Measurements from ENCODE around the gene MAT1A. TPM values are rescaled to one million over a fixed set of nuclear protein-coding genes. Genes with fewer than 3 reads are reported as not detected.
A peak's percentile ranks its signal among the peaks of the same experiment; 100 is the strongest.

Gene MAT1A
- total and polyA plus RNA-seq, 9 of the 15 experiments (the other 6 are each of a cell fraction or from before 2014, with no cell fraction given) = 0.03 to 0.30 (median 0.11) TPM; not detected in 2

DNA sequence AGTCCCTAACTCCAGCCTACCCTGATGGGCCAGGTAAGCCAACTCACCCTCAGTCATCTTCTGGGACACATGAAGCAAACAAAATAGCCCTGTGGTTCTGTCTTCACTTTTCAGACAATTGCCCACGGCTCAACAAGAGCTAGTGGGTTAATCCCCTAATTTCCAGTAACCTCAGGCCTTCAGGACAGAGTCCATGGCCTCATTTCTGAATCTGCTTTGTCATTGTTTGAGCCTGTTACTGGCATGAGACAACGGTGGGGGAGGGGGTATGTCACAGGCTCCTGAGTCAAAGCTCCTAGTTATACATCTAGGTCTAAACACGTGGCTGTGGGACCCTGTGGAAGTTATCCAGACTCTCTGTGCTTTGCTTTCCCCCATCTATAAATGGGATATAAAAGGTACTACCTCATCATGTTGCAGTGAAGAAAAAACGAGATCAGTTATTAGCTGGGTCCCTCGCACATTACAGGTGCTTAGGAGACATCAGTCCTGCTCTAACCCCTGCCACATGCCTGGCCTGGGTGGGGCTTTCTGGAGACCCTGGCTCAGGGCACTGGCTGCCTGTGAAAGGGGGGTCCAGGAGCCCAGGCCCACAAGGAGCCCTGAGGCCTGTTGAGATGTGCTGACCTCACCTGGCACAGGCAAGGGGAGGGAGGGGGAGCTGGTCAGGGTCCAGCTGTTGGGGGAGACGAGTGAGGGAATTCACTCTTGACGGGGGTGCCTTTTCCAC is 16.5 kb downstream of the MAT1A start (continued):
- peak in 1 of 3 experiments; percentile 39 for TF ChIP-seq YY1 (IDR thresholded peaks at IDR 0.05; ENCODE audit: borderline replicate concordance in 1 of 3, control insufficient read depth in 1 of 3, extremely low read depth in 1 of 3, insufficient read depth in 3 of 3, insufficient read length in 1 of 3, insufficient replicate concordance in 2 of 3, low read depth in 1 of 3, low read length in 2 of 3)
- peak; percentile 92 for TF ChIP-seq ZNF316 (IDR thresholded peaks at IDR 0.05)
- peak; percentile 56; the same call in 1 of the 2 replicates for TF ChIP-seq ZNF175 (CRISPR knock-in tag; IDR thresholded peaks at IDR 0.05; ENCODE audit: low read depth)
- no peak for TF ChIP-seq NR4A1 (CRISPR knock-in tag; IDR thresholded peaks at IDR 0.05)
- TF ChIP-seq NR4A1 (tag; IDR thresholded peaks at IDR 0.05) = peak; percentile 74
- TF ChIP-seq SAP30 (IDR thresholded peaks at IDR 0.05; ENCODE audit: borderline replicate concordance, insufficient read depth, low read depth, low read length, poor library complexity, severe bottlenecking) = no peak
- TF ChIP-seq, protein P1, sequence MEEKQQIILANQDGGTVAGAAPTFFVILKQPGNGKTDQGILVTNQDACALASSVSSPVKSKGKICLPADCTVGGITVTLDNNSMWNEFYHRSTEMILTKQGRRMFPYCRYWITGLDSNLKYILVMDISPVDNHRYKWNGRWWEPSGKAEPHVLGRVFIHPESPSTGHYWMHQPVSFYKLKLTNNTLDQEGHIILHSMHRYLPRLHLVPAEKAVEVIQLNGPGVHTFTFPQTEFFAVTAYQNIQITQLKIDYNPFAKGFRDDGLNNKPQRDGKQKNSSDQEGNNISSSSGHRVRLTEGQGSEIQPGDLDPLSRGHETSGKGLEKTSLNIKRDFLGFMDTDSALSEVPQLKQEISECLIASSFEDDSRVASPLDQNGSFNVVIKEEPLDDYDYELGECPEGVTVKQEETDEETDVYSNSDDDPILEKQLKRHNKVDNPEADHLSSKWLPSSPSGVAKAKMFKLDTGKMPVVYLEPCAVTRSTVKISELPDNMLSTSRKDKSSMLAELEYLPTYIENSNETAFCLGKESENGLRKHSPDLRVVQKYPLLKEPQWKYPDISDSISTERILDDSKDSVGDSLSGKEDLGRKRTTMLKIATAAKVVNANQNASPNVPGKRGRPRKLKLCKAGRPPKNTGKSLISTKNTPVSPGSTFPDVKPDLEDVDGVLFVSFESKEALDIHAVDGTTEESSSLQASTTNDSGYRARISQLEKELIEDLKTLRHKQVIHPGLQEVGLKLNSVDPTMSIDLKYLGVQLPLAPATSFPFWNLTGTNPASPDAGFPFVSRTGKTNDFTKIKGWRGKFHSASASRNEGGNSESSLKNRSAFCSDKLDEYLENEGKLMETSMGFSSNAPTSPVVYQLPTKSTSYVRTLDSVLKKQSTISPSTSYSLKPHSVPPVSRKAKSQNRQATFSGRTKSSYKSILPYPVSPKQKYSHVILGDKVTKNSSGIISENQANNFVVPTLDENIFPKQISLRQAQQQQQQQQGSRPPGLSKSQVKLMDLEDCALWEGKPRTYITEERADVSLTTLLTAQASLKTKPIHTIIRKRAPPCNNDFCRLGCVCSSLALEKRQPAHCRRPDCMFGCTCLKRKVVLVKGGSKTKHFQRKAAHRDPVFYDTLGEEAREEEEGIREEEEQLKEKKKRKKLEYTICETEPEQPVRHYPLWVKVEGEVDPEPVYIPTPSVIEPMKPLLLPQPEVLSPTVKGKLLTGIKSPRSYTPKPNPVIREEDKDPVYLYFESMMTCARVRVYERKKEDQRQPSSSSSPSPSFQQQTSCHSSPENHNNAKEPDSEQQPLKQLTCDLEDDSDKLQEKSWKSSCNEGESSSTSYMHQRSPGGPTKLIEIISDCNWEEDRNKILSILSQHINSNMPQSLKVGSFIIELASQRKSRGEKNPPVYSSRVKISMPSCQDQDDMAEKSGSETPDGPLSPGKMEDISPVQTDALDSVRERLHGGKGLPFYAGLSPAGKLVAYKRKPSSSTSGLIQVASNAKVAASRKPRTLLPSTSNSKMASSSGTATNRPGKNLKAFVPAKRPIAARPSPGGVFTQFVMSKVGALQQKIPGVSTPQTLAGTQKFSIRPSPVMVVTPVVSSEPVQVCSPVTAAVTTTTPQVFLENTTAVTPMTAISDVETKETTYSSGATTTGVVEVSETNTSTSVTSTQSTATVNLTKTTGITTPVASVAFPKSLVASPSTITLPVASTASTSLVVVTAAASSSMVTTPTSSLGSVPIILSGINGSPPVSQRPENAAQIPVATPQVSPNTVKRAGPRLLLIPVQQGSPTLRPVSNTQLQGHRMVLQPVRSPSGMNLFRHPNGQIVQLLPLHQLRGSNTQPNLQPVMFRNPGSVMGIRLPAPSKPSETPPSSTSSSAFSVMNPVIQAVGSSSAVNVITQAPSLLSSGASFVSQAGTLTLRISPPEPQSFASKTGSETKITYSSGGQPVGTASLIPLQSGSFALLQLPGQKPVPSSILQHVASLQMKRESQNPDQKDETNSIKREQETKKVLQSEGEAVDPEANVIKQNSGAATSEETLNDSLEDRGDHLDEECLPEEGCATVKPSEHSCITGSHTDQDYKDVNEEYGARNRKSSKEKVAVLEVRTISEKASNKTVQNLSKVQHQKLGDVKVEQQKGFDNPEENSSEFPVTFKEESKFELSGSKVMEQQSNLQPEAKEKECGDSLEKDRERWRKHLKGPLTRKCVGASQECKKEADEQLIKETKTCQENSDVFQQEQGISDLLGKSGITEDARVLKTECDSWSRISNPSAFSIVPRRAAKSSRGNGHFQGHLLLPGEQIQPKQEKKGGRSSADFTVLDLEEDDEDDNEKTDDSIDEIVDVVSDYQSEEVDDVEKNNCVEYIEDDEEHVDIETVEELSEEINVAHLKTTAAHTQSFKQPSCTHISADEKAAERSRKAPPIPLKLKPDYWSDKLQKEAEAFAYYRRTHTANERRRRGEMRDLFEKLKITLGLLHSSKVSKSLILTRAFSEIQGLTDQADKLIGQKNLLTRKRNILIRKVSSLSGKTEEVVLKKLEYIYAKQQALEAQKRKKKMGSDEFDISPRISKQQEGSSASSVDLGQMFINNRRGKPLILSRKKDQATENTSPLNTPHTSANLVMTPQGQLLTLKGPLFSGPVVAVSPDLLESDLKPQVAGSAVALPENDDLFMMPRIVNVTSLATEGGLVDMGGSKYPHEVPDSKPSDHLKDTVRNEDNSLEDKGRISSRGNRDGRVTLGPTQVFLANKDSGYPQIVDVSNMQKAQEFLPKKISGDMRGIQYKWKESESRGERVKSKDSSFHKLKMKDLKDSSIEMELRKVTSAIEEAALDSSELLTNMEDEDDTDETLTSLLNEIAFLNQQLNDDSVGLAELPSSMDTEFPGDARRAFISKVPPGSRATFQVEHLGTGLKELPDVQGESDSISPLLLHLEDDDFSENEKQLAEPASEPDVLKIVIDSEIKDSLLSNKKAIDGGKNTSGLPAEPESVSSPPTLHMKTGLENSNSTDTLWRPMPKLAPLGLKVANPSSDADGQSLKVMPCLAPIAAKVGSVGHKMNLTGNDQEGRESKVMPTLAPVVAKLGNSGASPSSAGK (IDR thresholded peaks at IDR 0.05) = peak; percentile 93
- TF ChIP-seq FOXA3 (CRISPR knock-in tag; conservative IDR thresholded peaks at IDR 0.05 in 1 of 2, IDR thresholded peaks at IDR 0.05 in 1 of 2) = no peak
- no peak; the same call in 1 of the 2 replicates for TF ChIP-seq NR2C1 (IDR thresholded peaks at IDR 0.05)
- TF ChIP-seq NR2C1 (tag; IDR thresholded peaks at IDR 0.05) = peak; percentile 48; the same call in 1 of the 2 replicates

Measured in K562 (cell line).